DMS53 treated with DMSO at 0.1 percent for 48 hours (cell line): ENCODE measurements around the gene PAIP2B.
A peak's percentile ranks its signal among the peaks of the same experiment; 100 is the strongest.
"Not testable (repeated sequence)": the region's sequence is repeated elsewhere in the genome, so short reads cannot be mapped to it uniquely, and the experiment has no call there.

Experiments
- DNase-seq: peaks from one replicate; lab custom pipeline; 2025; ENCODE audit not compliant: unreplicated experiment; lab: John Stamatoyannopoulos, UW

PAIP2B gene

GRCh38 chr2:71226965-71227560 is at the start of gene PAIP2B:
PAIP2B (minus strand) TSS chr2:71227103; CDS start chr2:71202589, 24,514 bp downstream.
- DNase-seq, result peak; percentile 99

GRCh38 chr2:71275939-71276310 is 49.0 kb upstream of the PAIP2B start:
- DNase-seq, result no peak

GRCh38 chr2:71269511-71270090 is 42.7 kb upstream of the PAIP2B start:
- DNase-seq, result no peak

DNA sequence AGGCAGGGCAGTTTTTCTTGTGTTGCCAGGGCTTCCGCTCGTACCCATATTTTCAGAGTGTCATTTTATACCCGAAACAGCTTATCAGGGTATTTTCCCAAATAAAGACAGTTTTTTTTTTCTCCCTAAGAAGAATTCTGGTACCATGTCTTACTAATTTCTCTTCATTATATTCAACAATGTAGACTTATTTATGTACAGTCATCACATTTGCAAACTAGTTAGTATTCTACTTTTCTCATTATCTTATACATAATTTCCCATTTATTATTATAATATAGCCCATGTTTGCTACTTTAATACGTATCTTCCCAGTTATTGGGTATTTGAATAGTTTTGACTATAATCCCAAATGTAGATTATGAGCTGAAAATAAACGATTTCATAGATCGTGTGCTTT is 36.5 kb upstream of the PAIP2B start:
- no peak for DNase-seq

DNA sequence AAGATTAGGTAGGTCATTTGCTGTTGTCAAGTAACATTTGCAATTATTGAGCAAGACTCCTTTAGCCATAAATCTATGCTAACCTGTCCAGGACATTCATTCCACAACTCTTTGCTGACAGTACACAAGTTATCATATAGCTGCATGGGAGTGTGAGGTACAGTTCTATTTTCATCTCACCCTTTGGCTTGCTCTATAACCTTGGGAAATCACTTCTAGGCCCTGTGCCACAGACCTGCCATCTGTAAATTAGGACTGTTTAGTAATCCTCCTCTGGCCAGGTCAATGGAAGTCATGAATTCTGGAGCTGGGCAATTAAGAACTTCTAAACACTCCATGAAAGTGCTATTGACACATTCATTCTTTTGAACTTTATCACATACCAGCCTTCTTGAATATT is 34.6 kb upstream of the PAIP2B start:
- no peak for DNase-seq

DNA sequence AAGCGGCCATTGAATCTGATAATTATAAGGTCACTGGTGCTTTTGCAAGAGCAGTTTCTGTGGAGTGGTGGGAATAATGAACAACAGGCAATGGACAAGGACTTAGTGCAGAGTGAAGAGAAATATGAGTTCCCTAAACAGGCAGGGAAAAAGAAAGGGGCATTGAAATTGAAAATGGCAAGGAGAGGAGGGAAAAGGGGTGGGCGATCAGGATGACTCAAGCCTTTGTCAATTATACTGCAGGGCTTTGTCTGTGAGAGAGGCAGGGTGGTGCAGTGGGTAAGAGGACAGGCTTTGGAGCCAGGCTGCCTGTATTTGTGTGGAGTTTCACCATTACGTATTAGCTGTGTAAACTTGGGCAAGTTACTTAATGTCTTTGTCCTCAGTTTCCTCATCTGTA is 29.5 kb upstream of the PAIP2B start:
- no peak for DNase-seq

- no peak for DNase-seq
These were observed 27.9 kb upstream of the PAIP2B start for GRCh38 chr2:71254776-71255175.

DNA sequence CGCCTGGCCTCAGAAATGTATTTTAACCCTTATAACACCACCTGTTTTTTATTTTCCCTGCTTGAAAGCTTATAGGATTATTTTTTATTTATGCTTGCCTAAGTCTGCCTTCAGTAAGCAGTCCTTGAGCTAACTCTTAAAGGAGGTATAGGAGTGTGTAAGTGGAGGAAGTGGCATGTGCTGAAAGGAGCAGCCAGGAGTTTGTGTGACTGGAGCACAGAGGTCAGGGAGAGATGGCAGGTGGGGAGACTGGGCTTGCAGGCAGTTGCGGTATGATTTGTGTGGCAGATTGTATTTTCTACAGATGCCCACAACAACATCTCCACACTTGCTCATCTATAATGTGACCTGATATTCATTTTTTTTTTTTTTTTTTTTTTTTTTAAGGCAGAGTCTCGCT is 27.2 kb upstream of the PAIP2B start:
- no peak for DNase-seq

DNA sequence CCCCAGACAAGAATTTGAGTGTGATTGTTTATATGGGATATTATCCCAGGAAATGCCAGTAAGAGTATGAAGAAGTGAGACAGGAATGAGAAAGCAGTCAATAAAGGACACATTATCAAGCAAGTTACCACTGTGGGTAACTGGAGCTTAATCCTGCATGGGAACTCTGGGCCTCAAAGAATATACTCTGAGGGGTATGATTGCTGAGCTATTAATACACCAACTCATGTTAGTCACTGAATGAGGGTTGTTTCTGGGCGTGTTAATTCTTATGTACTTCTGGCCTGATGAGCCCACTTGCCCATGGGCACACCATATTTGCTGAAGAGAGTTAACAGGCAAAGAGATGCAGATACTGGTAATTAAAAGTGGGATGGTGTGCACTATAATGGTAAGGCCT is 26.6 kb upstream of the PAIP2B start:
- DNase-seq, result no peak

- DNase-seq, result no peak
These were observed 26.0 kb upstream of the PAIP2B start for GRCh38 chr2:71252862-71253261.

DNA sequence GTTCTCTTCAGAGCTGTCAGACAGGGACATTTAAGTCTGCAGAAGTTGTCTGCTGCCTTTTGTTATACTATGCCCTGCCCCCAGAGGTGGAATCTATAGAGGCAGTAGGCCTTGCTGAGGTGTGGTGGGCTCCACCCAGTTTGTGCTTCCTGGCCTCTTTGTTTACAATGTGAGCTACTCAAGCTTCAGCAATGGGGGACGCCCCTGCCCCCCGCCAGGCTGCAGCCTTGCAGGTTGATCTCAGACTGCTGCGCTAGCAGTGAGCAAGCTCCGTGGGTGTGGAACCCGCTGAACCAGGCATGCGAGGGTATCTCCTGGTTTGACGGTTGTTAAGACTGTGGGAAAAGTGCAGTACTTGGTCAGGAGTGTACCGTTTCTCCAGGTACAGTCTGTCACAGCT is 24.0 kb upstream of the PAIP2B start:
- DNase-seq, result no peak

DNA sequence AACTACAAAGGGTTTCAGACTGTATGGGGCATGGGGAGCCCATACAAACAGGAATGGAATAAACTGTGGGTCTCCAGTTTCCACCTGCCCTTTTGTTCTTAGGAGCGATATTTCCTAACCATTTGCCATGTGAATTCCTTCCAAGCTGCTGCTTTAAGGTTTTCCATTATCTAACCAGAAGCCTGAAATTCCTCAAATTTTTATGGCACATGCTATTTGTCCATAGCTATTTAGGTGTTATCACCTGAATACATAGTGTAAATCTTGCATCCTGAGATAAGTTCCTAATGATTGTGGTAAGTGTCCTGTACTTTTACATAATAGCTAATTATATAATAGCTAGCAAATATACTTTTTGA is 17.4 kb upstream of the PAIP2B start:
- no peak for DNase-seq

GRCh38 chr2:71243634-71244301 is 16.9 kb upstream of the PAIP2B start:
- DNase-seq, result no peak

GRCh38 chr2:71240794-71241193 is 13.9 kb upstream of the PAIP2B start:
- DNase-seq, result no peak

GRCh38 chr2:71238089-71238488 is 11.2 kb upstream of the PAIP2B start:
- no peak for DNase-seq

GRCh38 chr2:71235930-71236587 is 9.2 kb upstream of the PAIP2B start:
- peak; percentile 70 for DNase-seq

GRCh38 chr2:71233072-71233471 is 6.2 kb upstream of the PAIP2B start:
- DNase-seq, result not testable (repeated sequence)

GRCh38 chr2:71226096-71226964 is 573 bp downstream of the PAIP2B start:
- peak; percentile 41 for DNase-seq

GRCh38 chr2:71224935-71225334 is 2.0 kb downstream of the PAIP2B start:
- DNase-seq, result no peak

GRCh38 chr2:71224457-71224856 is 2.4 kb downstream of the PAIP2B start:
- peak; percentile 75 for DNase-seq

DNA sequence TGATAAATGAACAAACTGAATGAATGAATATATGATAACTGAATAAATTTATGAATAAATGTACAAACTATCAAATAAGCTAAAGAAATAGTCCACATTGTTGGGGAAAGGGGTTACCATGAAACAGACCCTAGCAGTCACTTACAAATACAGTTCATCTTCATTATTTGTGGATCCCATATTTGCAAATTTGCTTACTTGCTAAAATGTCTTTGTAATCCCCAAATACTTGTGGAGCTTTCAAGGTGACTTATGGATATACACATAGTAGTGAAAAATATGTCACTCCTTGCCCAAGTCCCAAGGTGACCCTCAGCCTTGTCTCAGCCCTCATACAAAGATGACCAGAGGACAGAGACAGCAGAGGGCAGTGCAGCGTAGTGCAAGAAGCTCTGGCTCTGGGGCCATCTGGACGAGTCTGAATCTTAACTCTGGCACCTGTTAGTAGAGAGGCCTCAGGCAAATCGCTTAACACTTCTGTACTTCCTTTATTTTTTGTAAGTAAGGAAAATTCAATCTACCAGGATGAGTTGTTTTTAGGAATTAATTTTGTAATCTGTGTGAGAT is 3.1 kb downstream of the PAIP2B start:
- peak; percentile 72 for DNase-seq
